ES-I3 (cell line): ENCODE results near the gene C17orf107.
"Not testable (repeated sequence)": the region's sequence is repeated elsewhere in the genome, so short reads cannot be mapped to it uniquely, and the experiment has no call there.

ENCODE experiments used
- H3K36me3 ChIP-seq: 2 replicates; pipeline ENCODE4 v1.6.1; 2013; ENCODE audit warnings: mild to moderate bottlenecking, low read length, control low read depth, moderate library complexity; ENCODE audit not compliant: insufficient read depth
- H3K4me1 ChIP-seq: 2 replicates; pipeline ENCODE4 v1.6.1; 2013; ENCODE audit warnings: mild to moderate bottlenecking, control low read depth, low read length; ENCODE audit not compliant: insufficient read depth
- H3K9ac ChIP-seq: 2 replicates; pipeline ENCODE4 v1.6.1; 2013; ENCODE audit warnings: low read depth, mild to moderate bottlenecking, low read length, moderate library complexity
- H3K9me3 ChIP-seq: 2 replicates; pipeline ENCODE4 v1.6.1; 2013; ENCODE audit warnings: mild to moderate bottlenecking, low read length, moderate library complexity; ENCODE audit not compliant: control insufficient read depth, insufficient read depth

Gene C17orf107

DNA sequence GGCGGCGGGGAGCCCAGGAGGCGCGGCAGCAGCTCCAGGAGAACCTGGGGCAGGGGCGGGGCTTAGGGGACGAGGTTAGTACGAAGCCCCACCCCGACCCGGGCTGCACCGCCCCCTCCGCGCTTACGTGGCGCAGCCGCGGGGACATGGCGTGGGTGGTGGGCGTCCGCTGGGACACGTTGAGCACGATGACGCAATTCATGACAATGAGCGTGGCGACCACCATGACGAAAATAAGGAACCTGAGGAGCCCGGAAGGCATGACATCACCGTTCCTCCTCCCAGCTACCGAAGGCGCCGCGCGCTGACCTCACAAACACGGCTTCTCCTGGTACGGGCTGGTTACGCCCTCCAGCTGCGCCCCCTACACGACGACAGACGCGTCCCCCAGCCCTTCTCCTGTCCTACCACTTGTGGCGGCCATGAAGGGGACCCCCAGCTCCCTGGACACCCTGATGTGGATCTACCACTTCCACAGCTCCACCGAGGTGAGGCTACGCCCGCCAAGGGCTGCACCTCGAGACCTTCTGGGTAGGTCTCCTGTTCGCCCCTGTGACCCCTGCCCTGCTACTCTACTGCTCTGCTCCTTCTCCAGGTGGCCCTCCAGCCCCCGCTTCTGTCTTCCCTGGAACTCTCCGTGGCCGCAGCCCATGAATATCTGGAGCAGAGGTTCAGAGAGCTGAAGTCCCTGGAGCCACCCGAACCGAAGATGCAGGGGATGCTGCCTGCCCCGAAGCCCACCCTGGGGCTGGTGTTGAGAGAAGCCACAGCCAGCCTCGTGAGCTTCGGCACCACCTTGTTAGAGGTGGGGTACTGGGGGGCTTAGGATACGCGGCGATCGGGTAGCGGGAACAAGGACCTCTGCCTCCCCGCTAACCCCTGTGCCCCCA is at the start of gene C17orf107:
C17orf107 (plus strand) TSS at position 196 of the 890 bp plus-strand sequence; CDS start at position 423, 227 bp downstream.
- Histone ChIP-seq H3K4me1 (peaks cover 10% of the 10 kb centered on the region; the same call in 1 of the 2 replicates), H3K36me3 (no peaks in the 10 kb centered on the region), H3K9ac (peak within 1 kb of the TSS; percentile 66; the same call in 1 of the 2 replicates)

DNA sequence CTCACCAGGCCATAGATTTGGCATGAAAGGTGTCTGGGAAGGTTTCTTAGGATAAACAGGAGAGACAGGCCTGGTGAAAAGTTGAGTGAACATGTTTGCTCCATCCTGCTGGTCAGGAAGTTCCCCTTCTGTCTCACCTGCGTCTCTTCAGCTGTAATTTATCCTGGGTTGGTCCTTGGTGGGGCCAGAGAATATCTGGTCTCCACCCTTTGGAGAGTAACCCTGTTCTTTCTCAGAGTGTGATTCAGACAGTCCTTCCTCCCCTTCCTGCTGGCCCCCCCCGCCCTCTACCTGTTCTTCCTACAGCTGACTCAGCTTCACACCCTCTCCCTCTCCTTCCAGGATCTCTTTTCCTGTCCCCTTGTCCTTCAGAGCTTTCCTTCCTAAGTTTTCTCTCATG is 49.1 kb upstream of the C17orf107 start:
- Histone ChIP-seq H3K9me3 (no peaks in the 10 kb centered on the region), H3K4me1 (peaks cover 58% of the 10 kb centered on the region), H3K36me3 (no peaks in the 10 kb centered on the region), H3K9ac (no peak overlapping the region)

More for the DNA sequence above, at the start of gene C17orf107:
- H3K9me3 ChIP-seq = no peaks in the 10 kb centered on the region

DNA sequence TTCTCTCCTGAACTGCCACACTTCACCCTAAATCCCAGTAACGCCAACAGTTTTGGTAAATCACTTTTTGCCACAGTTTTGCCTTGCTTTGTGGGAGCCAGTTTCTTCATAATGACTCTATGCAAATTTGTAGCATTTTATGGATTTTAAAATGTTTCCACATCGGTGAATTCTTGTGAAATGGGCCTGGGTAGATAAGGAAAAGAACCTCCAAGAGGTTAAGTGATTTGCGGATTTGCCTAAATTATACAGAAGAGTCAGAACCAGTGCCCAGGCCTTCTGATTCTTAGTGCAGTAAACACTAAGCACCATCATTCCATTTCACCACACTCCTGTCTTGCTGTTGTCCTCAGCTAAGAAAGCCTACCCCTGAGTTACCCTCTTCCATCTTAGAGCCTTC is 48.3 kb upstream of the C17orf107 start:
- H3K4me1 ChIP-seq = peaks cover 58% of the 10 kb centered on the region
- no peak overlapping the region; the same call in 1 of the 2 replicates for H3K9ac ChIP-seq

DNA sequence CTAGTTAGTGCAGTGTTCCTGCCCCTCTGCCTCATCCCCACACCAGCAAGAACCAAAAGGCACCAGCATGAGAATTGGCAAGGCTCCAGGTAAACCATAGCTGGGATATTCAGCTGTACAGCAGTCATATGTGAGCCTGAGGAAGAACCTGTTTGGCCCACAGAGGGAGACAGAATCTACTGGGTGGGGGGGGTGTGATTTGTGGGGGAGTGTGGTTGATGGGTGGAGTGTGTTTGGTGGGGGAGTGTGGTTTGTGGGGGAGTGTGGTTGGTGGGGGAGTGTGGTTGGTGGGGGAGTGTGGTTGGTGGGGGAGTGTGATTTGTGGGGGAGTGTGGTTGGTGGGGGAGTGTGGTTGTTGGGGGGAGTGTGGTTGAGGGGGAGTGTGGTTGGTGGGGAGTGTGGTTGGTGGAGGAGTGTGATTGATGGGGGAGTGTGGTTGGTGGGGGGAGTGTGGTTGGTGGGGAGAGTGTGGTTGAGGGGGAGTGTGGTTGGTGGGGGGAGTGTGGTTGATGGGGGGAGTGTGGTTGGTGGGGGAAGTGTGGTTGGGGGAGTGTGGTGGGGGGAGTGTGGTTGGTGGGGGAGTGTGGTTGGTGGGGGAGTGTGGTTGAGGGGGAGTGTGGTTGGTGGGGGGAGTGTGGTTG is 46.6 kb upstream of the C17orf107 start:
- H3K36me3 ChIP-seq = no peaks in the 10 kb centered on the region; the same call in 1 of the 2 replicates
- H3K9me3 ChIP-seq = no peaks in the 10 kb centered on the region
- H3K9ac ChIP-seq = no peak overlapping the region
- peaks cover 57% of the 10 kb centered on the region for H3K4me1 ChIP-seq

More for the DNA sequence above, 48.3 kb upstream of the C17orf107 start:
- H3K9me3 ChIP-seq = no peaks in the 10 kb centered on the region
- H3K36me3 ChIP-seq = no peaks in the 10 kb centered on the region

DNA sequence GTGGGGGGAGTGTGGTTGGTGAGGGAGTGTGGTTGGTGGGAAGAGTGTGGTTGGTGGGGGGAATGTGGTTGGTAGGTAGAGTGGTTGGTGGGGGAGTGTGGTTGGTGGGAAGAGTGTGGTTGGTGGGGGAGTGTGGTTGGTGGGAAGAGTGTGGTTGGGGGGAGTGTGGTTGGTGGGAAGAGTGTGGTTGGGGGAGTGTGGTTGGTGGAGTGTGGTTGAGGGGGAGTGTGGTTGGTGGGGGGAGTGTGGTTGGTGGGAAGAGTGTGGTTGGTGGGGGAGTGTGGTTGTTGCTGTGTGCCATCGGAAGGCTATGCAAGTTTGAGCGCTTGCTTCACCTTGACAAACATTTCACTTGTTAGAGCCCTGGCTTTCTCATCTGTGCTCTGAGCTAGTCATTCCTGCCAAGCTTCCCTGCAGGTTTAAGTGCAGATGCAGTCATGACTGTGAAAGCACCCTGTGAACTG is 46.1 kb upstream of the C17orf107 start:
- Histone ChIP-seq H3K9ac (no peak overlapping the region), H3K36me3 (no peaks in the 10 kb centered on the region; the same call in 1 of the 2 replicates), H3K9me3 (no peaks in the 10 kb centered on the region), H3K4me1 (peaks cover 55% of the 10 kb centered on the region)

DNA sequence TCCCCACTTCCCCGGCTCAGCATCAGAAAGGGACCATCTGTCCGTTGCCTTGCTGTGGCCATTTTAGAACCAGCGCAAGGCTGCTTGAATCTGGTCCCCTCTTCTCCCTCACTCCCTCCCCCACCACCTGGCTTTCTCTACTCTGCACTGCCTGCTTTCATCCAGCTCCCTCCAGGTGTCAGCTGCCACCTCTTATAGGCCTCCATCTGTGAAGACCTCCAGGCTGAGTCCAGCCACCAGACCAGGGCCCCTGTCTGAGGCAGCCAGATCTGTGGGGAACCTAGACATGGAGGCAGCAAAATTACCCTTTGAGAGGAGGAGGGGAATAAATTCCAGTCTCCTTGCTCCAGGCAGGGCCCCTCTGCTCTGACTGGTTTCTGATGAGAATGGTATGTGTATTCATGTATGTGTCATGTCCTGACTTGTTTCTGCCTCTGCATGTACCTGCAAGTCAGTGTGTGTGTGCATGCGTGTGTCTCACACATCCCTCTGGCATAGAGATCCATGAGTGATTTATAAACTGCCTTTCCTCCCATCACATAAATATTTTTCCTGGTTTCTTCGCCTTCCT is 45.1 kb upstream of the C17orf107 start:
- H3K9me3 ChIP-seq = no peaks in the 10 kb centered on the region
- H3K9ac ChIP-seq = no peak overlapping the region
- no peaks in the 10 kb centered on the region; the same call in 1 of the 2 replicates for H3K36me3 ChIP-seq
- peaks cover 58% of the 10 kb centered on the region for H3K4me1 ChIP-seq

DNA sequence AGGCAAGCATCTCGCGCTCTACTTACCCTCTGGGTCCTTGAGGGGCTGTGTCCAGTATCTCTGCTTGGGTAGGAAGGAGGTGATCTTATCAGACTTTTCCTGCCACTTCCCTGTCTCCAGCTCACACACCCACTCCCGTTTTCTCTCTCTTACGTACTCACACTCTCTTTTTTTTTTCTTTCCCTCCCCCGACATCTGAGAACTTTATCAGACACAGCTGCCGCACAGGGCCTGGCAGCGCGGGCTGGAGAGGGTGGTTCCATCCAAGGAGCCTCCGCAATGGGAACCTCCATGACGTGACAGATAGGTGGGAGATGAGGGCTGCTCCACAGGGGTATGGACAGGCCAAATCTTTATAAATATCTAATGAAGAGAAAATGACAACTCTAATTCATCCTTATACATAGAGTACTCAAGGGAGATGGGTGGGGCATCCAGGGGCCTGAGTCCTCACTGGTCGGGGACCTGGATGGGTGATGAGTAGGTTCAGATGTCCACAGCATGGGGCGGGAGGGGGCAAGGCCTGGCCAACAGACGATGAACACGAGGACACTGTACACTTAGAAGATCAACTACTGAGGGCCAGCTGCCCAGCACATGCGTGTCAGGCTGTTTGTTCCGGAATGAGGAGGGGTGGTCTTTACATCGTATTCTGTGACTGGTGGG is 42.9 kb upstream of the C17orf107 start:
- no peaks in the 10 kb centered on the region for H3K9me3 ChIP-seq
- peaks cover 51% of the 10 kb centered on the region for H3K4me1 ChIP-seq
- no peak overlapping the region for H3K9ac ChIP-seq
- no peaks in the 10 kb centered on the region; the same call in 1 of the 2 replicates for H3K36me3 ChIP-seq

DNA sequence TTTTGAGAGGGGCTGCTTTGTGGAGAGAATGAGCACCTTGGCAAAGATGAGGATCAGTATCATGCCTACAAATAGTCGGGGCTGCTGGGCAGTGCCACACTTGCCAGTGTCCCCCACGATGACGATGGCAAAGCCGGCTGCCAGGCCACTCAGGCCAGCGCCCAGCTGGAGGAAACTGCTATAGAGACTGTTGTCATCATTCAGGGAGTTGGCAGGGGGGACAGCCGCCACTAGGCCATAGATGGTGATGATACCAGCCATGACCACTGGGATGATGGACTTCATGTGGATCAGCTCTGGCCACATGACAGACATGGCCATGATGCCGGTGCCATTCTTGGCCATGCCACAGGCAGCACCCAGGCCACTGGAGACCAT is 42.4 kb upstream of the C17orf107 start:
- Histone ChIP-seq H3K9me3 (no peaks in the 10 kb centered on the region), H3K9ac (no peak overlapping the region), H3K4me1 (peaks cover 48% of the 10 kb centered on the region), H3K36me3 (no peaks in the 10 kb centered on the region; the same call in 1 of the 2 replicates)

DNA sequence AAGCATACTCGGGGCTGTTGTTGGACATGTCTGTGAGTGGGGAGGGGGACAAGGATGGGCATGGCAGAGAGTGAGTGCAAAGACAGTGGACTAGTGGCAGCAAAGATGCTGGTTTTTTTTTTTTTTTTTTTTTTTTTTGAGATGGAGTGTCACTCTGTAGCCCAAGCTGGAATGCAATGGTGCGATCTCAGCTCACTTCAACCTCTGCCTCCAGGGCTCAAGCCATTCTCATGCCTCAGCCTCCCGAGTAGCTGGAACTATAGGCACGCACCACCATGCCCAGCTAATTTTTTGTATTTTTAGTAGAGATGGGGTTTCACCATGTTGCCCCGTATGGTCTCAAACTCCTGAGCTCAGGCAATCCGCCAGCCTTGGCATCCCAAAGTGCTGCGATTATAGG is 42.0 kb upstream of the C17orf107 start:
- H3K4me1 ChIP-seq = peaks cover 48% of the 10 kb centered on the region
- not testable (repeated sequence) for H3K9ac ChIP-seq, H3K9me3 ChIP-seq, H3K36me3 ChIP-seq

DNA sequence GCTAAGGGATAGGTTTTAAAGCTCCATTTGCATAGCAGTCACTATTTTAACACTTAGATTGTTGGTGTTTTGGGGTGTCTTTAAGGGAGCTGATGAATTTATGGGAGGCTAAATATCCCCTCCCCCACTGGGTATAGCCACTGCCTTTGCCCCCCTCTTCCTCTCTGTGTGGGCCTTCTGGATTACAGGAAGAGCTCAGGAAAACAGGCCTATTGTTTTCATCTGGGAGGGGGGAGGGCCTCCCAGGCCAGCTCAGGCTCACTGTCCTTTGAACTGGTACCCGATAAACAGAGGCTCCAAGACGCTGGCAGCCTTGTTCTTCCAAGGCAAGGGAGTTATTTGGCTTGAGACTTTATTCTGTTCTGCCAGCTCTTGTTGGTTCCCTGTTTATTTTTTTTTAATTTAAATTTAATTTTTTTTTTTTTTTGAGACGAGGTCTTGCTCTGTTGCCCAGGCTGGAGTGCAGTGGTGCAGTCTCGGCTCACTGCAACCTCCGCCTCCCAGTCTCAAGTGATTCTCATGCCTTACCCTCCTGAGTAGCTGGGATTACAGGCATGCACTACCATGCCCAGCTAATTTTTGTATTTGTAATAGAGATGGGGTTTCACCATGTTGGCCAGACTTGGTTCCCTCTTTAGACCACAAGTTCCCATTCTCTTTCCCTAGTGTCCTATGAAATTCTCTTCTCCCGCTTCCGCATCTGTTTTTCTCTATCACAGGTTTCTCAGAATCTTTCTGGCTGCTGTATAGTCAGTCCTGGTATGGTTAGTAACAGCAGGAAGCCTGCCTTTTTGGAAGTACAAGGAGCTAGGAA is 41.1 kb upstream of the C17orf107 start:
- Histone ChIP-seq H3K9me3 (no peaks in the 10 kb centered on the region), H3K36me3 (no peaks in the 10 kb centered on the region; the same call in 1 of the 2 replicates), H3K4me1 (peaks cover 48% of the 10 kb centered on the region), H3K9ac (peak overlapping the region; percentile 23; the same call in 1 of the 2 replicates)

DNA sequence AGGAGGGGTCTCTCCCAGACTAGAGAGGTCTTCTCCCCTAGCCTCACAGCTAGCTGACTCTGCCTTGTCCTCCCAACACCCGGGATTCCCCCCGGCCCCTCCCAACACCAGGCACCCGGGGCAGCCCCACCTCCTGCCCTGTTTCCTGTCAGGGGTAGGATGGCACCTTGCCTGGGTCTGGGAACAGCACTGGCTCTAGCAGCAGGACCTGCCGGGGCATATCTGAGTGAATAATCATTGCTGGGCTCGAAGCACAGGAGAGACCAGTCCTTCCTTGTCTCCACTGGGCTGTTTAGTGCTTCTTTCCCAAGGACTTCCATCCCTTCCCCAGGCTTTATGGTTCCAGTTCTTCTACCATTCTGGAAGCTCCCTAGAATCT is 40.5 kb upstream of the C17orf107 start:
- Histone ChIP-seq H3K9ac (peak overlapping the region; percentile 23; the same call in 1 of the 2 replicates), H3K9me3 (no peaks in the 10 kb centered on the region), H3K36me3 (no peaks in the 10 kb centered on the region; the same call in 1 of the 2 replicates), H3K4me1 (peaks cover 42% of the 10 kb centered on the region)

DNA sequence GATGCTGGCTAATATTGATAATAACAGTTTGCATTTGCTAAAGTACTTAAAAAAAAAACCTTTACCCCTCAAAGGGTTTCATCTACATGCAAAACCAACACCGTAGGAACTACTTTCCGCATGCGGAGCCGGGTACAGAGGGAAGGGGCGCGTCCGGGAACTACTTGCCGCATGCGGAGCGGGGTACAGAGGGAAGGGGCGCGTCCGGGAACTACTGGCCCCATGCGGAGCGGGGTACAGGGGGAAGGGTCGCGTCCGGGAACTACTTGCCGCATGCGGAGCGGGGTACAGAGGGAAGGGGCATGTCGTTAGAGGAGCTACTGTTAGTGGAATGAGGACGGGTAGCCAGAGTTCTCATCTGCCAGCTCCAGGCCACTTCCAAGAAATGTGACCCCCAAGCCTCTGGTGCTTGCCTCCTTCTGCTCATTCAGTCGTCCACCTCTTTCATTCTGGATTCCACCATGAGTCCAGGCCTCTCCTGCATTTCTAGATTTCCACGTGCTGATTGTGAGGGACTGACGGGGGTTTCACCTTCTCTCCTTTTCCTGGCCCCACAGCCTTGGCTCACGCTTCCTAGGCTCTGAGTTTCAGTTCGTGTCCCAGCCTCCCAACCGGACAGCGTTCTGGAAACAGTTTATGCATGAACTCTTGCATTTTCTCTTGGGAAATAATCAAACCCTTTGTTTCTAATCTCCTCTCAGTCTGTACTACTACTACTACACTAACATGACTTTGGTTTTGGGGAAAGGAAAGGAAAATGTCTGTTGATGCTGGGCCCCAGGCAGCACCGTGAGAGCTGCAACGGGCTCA is 39.3 kb upstream of the C17orf107 start:
- H3K9ac ChIP-seq = no peak overlapping the region
- no peaks in the 10 kb centered on the region; the same call in 1 of the 2 replicates for H3K36me3 ChIP-seq
- peaks cover 34% of the 10 kb centered on the region for H3K4me1 ChIP-seq
- no peaks in the 10 kb centered on the region for H3K9me3 ChIP-seq

DNA sequence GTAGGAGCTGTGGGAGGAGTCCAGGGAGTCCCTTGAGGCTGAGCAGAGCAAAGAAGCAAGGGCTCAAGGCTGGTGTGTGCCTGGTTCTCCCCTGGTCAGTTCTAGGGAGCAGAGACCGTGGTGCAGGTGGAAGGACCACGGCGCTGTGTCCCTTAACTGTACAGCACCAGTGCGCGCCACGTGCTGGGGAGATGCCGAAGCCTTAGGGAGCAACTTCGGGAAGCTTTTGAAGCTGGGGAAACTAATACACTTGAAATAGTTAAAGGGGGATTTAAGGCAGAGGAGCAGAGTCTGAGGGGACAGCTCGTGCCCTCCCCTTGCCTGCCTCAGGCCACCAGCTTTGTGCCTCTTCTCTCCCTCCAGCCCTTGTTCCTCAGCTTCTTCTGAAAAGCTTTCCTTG is 38.7 kb upstream of the C17orf107 start:
- peaks cover 34% of the 10 kb centered on the region for H3K4me1 ChIP-seq
- no peaks in the 10 kb centered on the region for H3K9me3 ChIP-seq
- no peaks in the 10 kb centered on the region; the same call in 1 of the 2 replicates for H3K36me3 ChIP-seq
- no peak overlapping the region for H3K9ac ChIP-seq
